Ascending aorta (tissue), 2 donors: ENCODE measurements around the gene ADM. TPM values are rescaled to one million over a fixed set of nuclear protein-coding genes. Genes with fewer than 3 reads are reported as not detected.
"Not testable (repeated sequence)": the region's sequence is repeated elsewhere in the genome, so short reads cannot be mapped to it uniquely, and the experiment has no call there.

ENCODE experiments used
- DNase-seq, 2 donors: peaks; one replicate each; pipeline ENCODE4 v3.0.0-alpha.2; 2019; ENCODE audit warnings: low spot score in 2 of 2
- H3K27ac ChIP-seq, 2 donors: fragments of 200-600 bp; sonication (generic); one replicate each; pipeline ENCODE4 v1.5.1; 2016 to 2017; ENCODE audit warnings: mild to moderate bottlenecking in 1 of 2
- H3K27me3 ChIP-seq: fragments of 200-600 bp; sonication (generic); one replicate; pipeline ENCODE4 v1.5.1; 2017
- H3K36me3 ChIP-seq, 2 donors: fragments of 200-600 bp; sonication (generic); one replicate each; pipeline ENCODE4 v1.5.1; 2016
- H3K4me1 ChIP-seq, 2 donors: fragments of 200-600 bp; sonication (generic); one replicate each; pipeline ENCODE4 v1.5.1; 2016 to 2017; ENCODE audit warnings: mild to moderate bottlenecking in 1 of 2
- H3K4me3 ChIP-seq, 2 donors: fragments of 200-600 bp; sonication (generic); one replicate each; pipeline ENCODE4 v1.5.1; 2016 to 2017; ENCODE audit warnings: mild to moderate bottlenecking in 1 of 2
- H3K9me3 ChIP-seq, 2 donors: fragments of 200-600 bp; sonication (generic); one replicate each; pipeline ENCODE4 v1.5.1; 2016
- CTCF ChIP-seq, 3 experiments: fragments of 200-600 bp in 2 of 3; fragments of 450-650 bp in 1 of 3; sonication (generic) in 2 of 3; IDR thresholded peaks; one replicate each; pipeline ENCODE4 v1.5.1; 2016 to 2019; ENCODE audit warnings: antibody characterized with exemption in 3 of 3, mild to moderate bottlenecking in 1 of 3, moderate library complexity in 1 of 3
- intact Hi-C: fragments of 100-400 bp; cut with DNase I; formaldehyde crosslinking; loops from one replicate; pipeline ENCODE4 v1.15.1; 2023
- total RNA-seq: library from RNA; depleted of rRNA; stranded (reverse); fragments of >200 nt; gene quantifications from one replicate; pipeline ENCODE4 v1.1.0, GENCODE V29; 2016

ADM gene
- total RNA-seq = 56.8 TPM

- H3K4me1 ChIP-seq = peaks cover 0 to 36% of the 10 kb centered on the region in 2 donors
- peak within 1 kb of the TSS; percentile 69 to 85 for H3K4me3 ChIP-seq
- H3K9me3 ChIP-seq = no peaks in the 10 kb centered on the region
- H3K36me3 ChIP-seq = no peaks in the 10 kb centered on the region
- intact Hi-C loops = loop anchor here (1.0 to 10.0 kb wide), 5 partner anchors 10 to 692 kb away; partner anchors contain the start of gene SBF2
- H3K27ac ChIP-seq = peak within 1 kb of the TSS; percentile 78 to 86
- peak; percentile 54 to 72 (median 70) for TF ChIP-seq CTCF (IDR thresholded peaks at IDR 0.05)
- peak in 1 of 2 donors; percentile 94 for DNase-seq
- no peaks in the 10 kb centered on the region for H3K27me3 ChIP-seq
Observed at GRCh38 chr11:10304495-10305261, at the start of gene ADM. TSS of gene ADM (plus strand) at chr11:10305073. CDS start at chr11:10305701, 628 bp downstream.

GRCh38 chr11:10255388-10256125, 49.3 kb upstream of the ADM start:
- Histone ChIP-seq H3K9me3 (no peaks in the 10 kb centered on the region), H3K4me1 (no peaks in the 10 kb centered on the region), H3K27ac (no peak overlapping the region), H3K36me3 (no peaks in the 10 kb centered on the region), H3K4me3 (no peak overlapping the region), H3K27me3 (no peaks in the 10 kb centered on the region)
- intact Hi-C loops = no loop called here
- no peak for DNase-seq
- no peak for TF ChIP-seq CTCF (IDR thresholded peaks at IDR 0.05)

- no peak overlapping the region for H3K4me3 ChIP-seq
- H3K27ac ChIP-seq = no peak overlapping the region
- no peaks in the 10 kb centered on the region for H3K27me3 ChIP-seq
- DNase-seq = no peak
- H3K4me1 ChIP-seq = no peaks in the 10 kb centered on the region
- intact Hi-C loops = no loop called here
- H3K36me3 ChIP-seq = no peaks in the 10 kb centered on the region
- no peaks in the 10 kb centered on the region for H3K9me3 ChIP-seq
- no peak for TF ChIP-seq CTCF (IDR thresholded peaks at IDR 0.05)
Observed at GRCh38 chr11:10257478-10257877, 47.4 kb upstream of the ADM start.

GRCh38 chr11:10261821-10262220, 43.1 kb upstream of the ADM start:
- intact Hi-C loops = no loop called here
- H3K27me3 ChIP-seq = no peaks in the 10 kb centered on the region
- TF ChIP-seq CTCF (IDR thresholded peaks at IDR 0.05) = no peak

GRCh38 chr11:10263929-10264328, 40.9 kb upstream of the ADM start:
- Histone ChIP-seq H3K27me3 (no peaks in the 10 kb centered on the region), H3K9me3 (no peaks in the 10 kb centered on the region), H3K27ac (no peak overlapping the region), H3K4me1 (no peaks in the 10 kb centered on the region), H3K4me3 (no peak overlapping the region), H3K36me3 (no peaks in the 10 kb centered on the region)
- TF ChIP-seq CTCF (IDR thresholded peaks at IDR 0.05) = no peak
- no peak for DNase-seq
- intact Hi-C loops = no loop called here

More at GRCh38 chr11:10261821-10262220, 43.1 kb upstream of the ADM start:
- DNase-seq = no peak
- Histone ChIP-seq H3K4me1 (no peaks in the 10 kb centered on the region), H3K9me3 (no peaks in the 10 kb centered on the region), H3K4me3 (no peak overlapping the region), H3K36me3 (no peaks in the 10 kb centered on the region), H3K27ac (no peak overlapping the region)

- H3K4me1 ChIP-seq, H3K27me3 ChIP-seq, DNase-seq, H3K4me3 ChIP-seq, intact Hi-C loops, H3K9me3 ChIP-seq, H3K36me3 ChIP-seq, H3K27ac ChIP-seq: not testable (repeated sequence)
Observed at GRCh38 chr11:10264716-10265115, 40.2 kb upstream of the ADM start.
